Measurements from ENCODE around the gene SLC6A16. TPM values are rescaled to one million over a fixed set of nuclear protein-coding genes. Genes with fewer than 3 reads are reported as not detected.

SLC6A16 gene
- total RNA-seq, 4 donors from 2014 or later, result 0.55 to 7.5 (median 0.88) TPM; not detected in 1

GRCh38 chr19:49339301-49340068 is 14.5 kb upstream of the SLC6A16 start:
- Histone ChIP-seq H3K4me1 (peaks cover 0 to 4% of the 10 kb centered on the region in 2 donors), H3K4me3 (peak overlapping the region; percentile 35 to 53), H3K36me3 (no peaks in the 10 kb centered on the region), H3K27me3 (no peaks in the 10 kb centered on the region), H3K27ac (peak overlapping the region; percentile 70 to 85), H3K9me3 (no peaks in the 10 kb centered on the region)
- TF ChIP-seq CTCF (IDR thresholded peaks at IDR 0.05) (peak in 1 of 4 experiments; percentile 37), POLR2A (IDR thresholded peaks at IDR 0.05) (peak; percentile 56)
- intact Hi-C loops (cut with DNase I; ENCODE audit: low total_unique reads), result no loop called here
- peak; percentile 88 to 89 for DNase-seq

- intact Hi-C loops (cut with DNase I; ENCODE audit: low total_unique reads), result no loop called here
- Histone ChIP-seq H3K36me3 (no peaks in the 10 kb centered on the region), H3K4me1 (peaks cover 0 to 4% of the 10 kb centered on the region in 2 donors), H3K9me3 (no peaks in the 10 kb centered on the region), H3K27me3 (no peaks in the 10 kb centered on the region), H3K4me3 (peak overlapping the region; percentile 35 to 53), H3K27ac (peak overlapping the region; percentile 70 to 85)
- TF ChIP-seq CTCF (IDR thresholded peaks at IDR 0.05) (peak in 1 of 4 experiments; percentile 11), POLR2A (IDR thresholded peaks at IDR 0.05) (no peak)
- peak; percentile 75 to 85 for DNase-seq
Measured at GRCh38 chr19:49338691-49339300, 13.8 kb upstream of the SLC6A16 start.

- DNase-seq, result no peak
- Histone ChIP-seq H3K4me3 (peak overlapping the region; percentile 35 to 53), H3K36me3 (no peaks in the 10 kb centered on the region), H3K9me3 (no peaks in the 10 kb centered on the region), H3K27ac (no peak overlapping the region), H3K4me1 (peaks cover 0 to 4% of the 10 kb centered on the region in 2 donors), H3K27me3 (no peaks in the 10 kb centered on the region)
- TF ChIP-seq POLR2A (IDR thresholded peaks at IDR 0.05) (no peak), CTCF (IDR thresholded peaks at IDR 0.05) (no peak)
- intact Hi-C loops (cut with DNase I; ENCODE audit: low total_unique reads), result no loop called here
Measured at GRCh38 chr19:49338023-49338677, 13.2 kb upstream of the SLC6A16 start.

- Histone ChIP-seq H3K4me3 (no peak overlapping the region), H3K4me1 (peaks cover 0 to 4% of the 10 kb centered on the region in 2 donors), H3K27me3 (no peaks in the 10 kb centered on the region), H3K27ac (no peak overlapping the region), H3K36me3 (no peaks in the 10 kb centered on the region), H3K9me3 (no peaks in the 10 kb centered on the region)
- intact Hi-C loops (cut with DNase I; ENCODE audit: low total_unique reads), result no loop called here
- TF ChIP-seq CTCF (IDR thresholded peaks at IDR 0.05), result no peak
- no peak for TF ChIP-seq POLR2A (IDR thresholded peaks at IDR 0.05)
- DNase-seq, result no peak
Measured at GRCh38 chr19:49337267-49338022, 12.5 kb upstream of the SLC6A16 start.
